ENCODE measurements around the gene PTPRD. TPM values are rescaled to one million over a fixed set of nuclear protein-coding genes. Genes with fewer than 3 reads are reported as not detected.

PTPRD gene
- total RNA-seq, 1 experiment from 2014 or later = 69.6 TPM

DNA sequence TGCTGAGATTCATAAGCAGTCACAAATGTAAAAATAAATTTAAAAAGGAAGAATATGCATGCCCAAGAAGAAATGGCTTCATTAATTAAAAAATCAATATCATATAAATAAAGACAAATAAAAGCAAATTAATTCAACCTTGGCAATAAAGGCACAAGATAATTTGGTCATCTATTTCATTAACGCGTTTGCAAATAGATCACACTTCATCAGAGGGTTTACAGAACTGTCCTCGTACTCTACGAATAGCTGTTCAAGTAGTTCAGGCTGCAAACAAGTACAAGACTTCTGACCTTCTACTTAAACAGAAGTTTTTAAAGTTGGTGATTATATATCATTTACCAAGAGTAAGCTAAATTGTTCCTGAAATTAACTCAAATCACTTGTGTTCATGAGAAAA lies 2038.0 kb downstream of the PTPRD start (continued):
- TF ChIP-seq JAZF1 (CRISPR knock-in tag; IDR thresholded peaks at IDR 0.05) (no peak), ZNF423 (CRISPR knock-in tag; IDR thresholded peaks at IDR 0.05) (no peak), MYBL2 (CRISPR knock-in tag; IDR thresholded peaks at IDR 0.05) (no peak)

DNA sequence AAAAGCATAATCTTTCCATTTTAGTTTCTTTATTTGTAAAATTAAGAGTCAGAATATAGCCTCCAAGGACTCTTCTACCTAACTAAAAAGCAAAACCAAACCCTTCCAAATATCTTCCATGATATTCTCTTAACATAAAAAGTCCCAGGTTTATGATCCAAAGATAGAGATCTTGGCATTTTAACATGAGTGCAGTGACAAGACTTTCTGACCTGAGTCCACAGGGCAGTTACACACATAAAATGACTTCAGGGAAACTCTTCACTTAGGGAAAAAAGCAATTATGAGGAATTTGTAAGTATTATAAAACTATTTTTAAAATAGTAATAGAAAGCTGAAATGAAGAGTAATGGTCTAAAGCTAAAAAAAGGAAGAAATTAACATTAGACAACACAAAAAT lies 2040.6 kb downstream of the PTPRD start:
- DNase-seq (ENCODE audit: low spot score) (no peak), ATAC-seq (no peak)
- H3K27me3 Mint-ChIP-seq (ENCODE audit: low read depth) = no peaks in the 10 kb centered on the region
- H3K4me1 Mint-ChIP-seq = no peaks in the 10 kb centered on the region
- TF ChIP-seq NFYB (CRISPR knock-in tag; conservative IDR thresholded peaks at IDR 0.05; ENCODE audit: low read depth) (no peak), ELF4 (CRISPR knock-in tag; IDR thresholded peaks at IDR 0.05; ENCODE audit: low read depth) (no peak), SOX15 (CRISPR knock-in tag; IDR thresholded peaks at IDR 0.05) (no peak), GRHL2 (CRISPR knock-in tag; IDR thresholded peaks at IDR 0.05; ENCODE audit: insufficient replicate concordance, severe bottlenecking) (no peak), ZNF121 (CRISPR knock-in tag; IDR thresholded peaks at IDR 0.05) (no peak), MXD4 (CRISPR knock-in tag; IDR thresholded peaks at IDR 0.05; ENCODE audit: borderline replicate concordance) (no peak), SMAD4 (CRISPR knock-in tag; IDR thresholded peaks at IDR 0.05) (no peak), ZNF671 (CRISPR knock-in tag; IDR thresholded peaks at IDR 0.05) (no peak), SMAD3 (CRISPR knock-in tag; IDR thresholded peaks at IDR 0.05; ENCODE audit: borderline replicate concordance) (no peak)
- TF ChIP-seq, protein P1, sequence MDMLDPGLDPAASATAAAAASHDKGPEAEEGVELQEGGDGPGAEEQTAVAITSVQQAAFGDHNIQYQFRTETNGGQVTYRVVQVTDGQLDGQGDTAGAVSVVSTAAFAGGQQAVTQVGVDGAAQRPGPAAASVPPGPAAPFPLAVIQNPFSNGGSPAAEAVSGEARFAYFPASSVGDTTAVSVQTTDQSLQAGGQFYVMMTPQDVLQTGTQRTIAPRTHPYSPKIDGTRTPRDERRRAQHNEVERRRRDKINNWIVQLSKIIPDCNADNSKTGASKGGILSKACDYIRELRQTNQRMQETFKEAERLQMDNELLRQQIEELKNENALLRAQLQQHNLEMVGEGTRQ (CRISPR knock-in tag; IDR thresholded peaks at IDR 0.05) = no peak
- TF ChIP-seq, protein P2, sequence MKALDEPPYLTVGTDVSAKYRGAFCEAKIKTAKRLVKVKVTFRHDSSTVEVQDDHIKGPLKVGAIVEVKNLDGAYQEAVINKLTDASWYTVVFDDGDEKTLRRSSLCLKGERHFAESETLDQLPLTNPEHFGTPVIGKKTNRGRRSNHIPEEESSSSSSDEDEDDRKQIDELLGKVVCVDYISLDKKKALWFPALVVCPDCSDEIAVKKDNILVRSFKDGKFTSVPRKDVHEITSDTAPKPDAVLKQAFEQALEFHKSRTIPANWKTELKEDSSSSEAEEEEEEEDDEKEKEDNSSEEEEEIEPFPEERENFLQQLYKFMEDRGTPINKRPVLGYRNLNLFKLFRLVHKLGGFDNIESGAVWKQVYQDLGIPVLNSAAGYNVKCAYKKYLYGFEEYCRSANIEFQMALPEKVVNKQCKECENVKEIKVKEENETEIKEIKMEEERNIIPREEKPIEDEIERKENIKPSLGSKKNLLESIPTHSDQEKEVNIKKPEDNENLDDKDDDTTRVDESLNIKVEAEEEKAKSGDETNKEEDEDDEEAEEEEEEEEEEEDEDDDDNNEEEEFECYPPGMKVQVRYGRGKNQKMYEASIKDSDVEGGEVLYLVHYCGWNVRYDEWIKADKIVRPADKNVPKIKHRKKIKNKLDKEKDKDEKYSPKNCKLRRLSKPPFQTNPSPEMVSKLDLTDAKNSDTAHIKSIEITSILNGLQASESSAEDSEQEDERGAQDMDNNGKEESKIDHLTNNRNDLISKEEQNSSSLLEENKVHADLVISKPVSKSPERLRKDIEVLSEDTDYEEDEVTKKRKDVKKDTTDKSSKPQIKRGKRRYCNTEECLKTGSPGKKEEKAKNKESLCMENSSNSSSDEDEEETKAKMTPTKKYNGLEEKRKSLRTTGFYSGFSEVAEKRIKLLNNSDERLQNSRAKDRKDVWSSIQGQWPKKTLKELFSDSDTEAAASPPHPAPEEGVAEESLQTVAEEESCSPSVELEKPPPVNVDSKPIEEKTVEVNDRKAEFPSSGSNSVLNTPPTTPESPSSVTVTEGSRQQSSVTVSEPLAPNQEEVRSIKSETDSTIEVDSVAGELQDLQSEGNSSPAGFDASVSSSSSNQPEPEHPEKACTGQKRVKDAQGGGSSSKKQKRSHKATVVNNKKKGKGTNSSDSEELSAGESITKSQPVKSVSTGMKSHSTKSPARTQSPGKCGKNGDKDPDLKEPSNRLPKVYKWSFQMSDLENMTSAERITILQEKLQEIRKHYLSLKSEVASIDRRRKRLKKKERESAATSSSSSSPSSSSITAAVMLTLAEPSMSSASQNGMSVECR (CRISPR knock-in tag; IDR thresholded peaks at IDR 0.05; ENCODE audit: borderline replicate concordance) = no peak
- TF ChIP-seq, protein P3, sequence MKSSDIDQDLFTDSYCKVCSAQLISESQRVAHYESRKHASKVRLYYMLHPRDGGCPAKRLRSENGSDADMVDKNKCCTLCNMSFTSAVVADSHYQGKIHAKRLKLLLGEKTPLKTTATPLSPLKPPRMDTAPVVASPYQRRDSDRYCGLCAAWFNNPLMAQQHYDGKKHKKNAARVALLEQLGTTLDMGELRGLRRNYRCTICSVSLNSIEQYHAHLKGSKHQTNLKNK (CRISPR knock-in tag; IDR thresholded peaks at IDR 0.05) = no peak
- TF ChIP-seq, protein P4, sequence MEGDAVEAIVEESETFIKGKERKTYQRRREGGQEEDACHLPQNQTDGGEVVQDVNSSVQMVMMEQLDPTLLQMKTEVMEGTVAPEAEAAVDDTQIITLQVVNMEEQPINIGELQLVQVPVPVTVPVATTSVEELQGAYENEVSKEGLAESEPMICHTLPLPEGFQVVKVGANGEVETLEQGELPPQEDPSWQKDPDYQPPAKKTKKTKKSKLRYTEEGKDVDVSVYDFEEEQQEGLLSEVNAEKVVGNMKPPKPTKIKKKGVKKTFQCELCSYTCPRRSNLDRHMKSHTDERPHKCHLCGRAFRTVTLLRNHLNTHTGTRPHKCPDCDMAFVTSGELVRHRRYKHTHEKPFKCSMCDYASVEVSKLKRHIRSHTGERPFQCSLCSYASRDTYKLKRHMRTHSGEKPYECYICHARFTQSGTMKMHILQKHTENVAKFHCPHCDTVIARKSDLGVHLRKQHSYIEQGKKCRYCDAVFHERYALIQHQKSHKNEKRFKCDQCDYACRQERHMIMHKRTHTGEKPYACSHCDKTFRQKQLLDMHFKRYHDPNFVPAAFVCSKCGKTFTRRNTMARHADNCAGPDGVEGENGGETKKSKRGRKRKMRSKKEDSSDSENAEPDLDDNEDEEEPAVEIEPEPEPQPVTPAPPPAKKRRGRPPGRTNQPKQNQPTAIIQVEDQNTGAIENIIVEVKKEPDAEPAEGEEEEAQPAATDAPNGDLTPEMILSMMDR (IDR thresholded peaks at IDR 0.05) = no peak
- TF ChIP-seq, protein P5, sequence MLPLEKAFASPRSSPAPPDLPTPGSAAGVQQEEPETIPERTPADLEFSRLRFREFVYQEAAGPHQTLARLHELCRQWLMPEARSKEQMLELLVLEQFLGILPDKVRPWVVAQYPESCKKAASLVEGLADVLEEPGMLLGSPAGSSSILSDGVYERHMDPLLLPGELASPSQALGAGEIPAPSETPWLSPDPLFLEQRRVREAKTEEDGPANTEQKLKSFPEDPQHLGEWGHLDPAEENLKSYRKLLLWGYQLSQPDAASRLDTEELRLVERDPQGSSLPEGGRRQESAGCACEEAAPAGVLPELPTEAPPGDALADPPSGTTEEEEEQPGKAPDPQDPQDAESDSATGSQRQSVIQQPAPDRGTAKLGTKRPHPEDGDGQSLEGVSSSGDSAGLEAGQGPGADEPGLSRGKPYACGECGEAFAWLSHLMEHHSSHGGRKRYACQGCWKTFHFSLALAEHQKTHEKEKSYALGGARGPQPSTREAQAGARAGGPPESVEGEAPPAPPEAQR (CRISPR knock-in tag; IDR thresholded peaks at IDR 0.05) = no peak
- TF ChIP-seq, protein P6, sequence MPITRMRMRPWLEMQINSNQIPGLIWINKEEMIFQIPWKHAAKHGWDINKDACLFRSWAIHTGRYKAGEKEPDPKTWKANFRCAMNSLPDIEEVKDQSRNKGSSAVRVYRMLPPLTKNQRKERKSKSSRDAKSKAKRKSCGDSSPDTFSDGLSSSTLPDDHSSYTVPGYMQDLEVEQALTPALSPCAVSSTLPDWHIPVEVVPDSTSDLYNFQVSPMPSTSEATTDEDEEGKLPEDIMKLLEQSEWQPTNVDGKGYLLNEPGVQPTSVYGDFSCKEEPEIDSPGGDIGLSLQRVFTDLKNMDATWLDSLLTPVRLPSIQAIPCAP (CRISPR knock-in tag; IDR thresholded peaks at IDR 0.05) = no peak
- TF ChIP-seq, protein P7, sequence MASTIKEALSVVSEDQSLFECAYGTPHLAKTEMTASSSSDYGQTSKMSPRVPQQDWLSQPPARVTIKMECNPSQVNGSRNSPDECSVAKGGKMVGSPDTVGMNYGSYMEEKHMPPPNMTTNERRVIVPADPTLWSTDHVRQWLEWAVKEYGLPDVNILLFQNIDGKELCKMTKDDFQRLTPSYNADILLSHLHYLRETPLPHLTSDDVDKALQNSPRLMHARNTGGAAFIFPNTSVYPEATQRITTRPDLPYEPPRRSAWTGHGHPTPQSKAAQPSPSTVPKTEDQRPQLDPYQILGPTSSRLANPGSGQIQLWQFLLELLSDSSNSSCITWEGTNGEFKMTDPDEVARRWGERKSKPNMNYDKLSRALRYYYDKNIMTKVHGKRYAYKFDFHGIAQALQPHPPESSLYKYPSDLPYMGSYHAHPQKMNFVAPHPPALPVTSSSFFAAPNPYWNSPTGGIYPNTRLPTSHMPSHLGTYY (CRISPR knock-in tag; IDR thresholded peaks at IDR 0.05) = no peak
- TF ChIP-seq, protein P8, sequence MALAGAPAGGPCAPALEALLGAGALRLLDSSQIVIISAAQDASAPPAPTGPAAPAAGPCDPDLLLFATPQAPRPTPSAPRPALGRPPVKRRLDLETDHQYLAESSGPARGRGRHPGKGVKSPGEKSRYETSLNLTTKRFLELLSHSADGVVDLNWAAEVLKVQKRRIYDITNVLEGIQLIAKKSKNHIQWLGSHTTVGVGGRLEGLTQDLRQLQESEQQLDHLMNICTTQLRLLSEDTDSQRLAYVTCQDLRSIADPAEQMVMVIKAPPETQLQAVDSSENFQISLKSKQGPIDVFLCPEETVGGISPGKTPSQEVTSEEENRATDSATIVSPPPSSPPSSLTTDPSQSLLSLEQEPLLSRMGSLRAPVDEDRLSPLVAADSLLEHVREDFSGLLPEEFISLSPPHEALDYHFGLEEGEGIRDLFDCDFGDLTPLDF (CRISPR knock-in tag; IDR thresholded peaks at IDR 0.05) = no peak
- TF ChIP-seq, protein P9, sequence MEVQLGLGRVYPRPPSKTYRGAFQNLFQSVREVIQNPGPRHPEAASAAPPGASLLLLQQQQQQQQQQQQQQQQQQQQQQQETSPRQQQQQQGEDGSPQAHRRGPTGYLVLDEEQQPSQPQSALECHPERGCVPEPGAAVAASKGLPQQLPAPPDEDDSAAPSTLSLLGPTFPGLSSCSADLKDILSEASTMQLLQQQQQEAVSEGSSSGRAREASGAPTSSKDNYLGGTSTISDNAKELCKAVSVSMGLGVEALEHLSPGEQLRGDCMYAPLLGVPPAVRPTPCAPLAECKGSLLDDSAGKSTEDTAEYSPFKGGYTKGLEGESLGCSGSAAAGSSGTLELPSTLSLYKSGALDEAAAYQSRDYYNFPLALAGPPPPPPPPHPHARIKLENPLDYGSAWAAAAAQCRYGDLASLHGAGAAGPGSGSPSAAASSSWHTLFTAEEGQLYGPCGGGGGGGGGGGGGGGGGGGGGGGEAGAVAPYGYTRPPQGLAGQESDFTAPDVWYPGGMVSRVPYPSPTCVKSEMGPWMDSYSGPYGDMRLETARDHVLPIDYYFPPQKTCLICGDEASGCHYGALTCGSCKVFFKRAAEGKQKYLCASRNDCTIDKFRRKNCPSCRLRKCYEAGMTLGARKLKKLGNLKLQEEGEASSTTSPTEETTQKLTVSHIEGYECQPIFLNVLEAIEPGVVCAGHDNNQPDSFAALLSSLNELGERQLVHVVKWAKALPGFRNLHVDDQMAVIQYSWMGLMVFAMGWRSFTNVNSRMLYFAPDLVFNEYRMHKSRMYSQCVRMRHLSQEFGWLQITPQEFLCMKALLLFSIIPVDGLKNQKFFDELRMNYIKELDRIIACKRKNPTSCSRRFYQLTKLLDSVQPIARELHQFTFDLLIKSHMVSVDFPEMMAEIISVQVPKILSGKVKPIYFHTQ (CRISPR knock-in tag; IDR thresholded peaks at IDR 0.05) = no peak
- no peak overlapping the region for H3K27ac Mint-ChIP-seq
- ChIA-PET CTCF (no interaction called here), POLR2A (no interaction called here)
- H3K4me3 Mint-ChIP-seq = no peak overlapping the region
- H3K9me3 Mint-ChIP-seq = no peaks in the 10 kb centered on the region
- no peaks in the 10 kb centered on the region for H3K36me3 Mint-ChIP-seq
